SK-N-SH (cell line): ENCODE measurements around the gene ZBTB16. TPM values are rescaled to one million over a fixed set of nuclear protein-coding genes. Genes with fewer than 3 reads are reported as not detected.

Experiments used
- CTCF ChIA-PET: fragments of 300-600, 350-600 bp; formaldehyde crosslinking; extraction: SDS; loops from one replicate; lab custom pipeline; 2021; lab: Yijun Ruan, JAX
- POLR2A ChIA-PET: fragments of 350-600 bp; sonication (Branson Sonifier 250); formaldehyde crosslinking; extraction: SDS; loops from one replicate; lab custom pipeline; 2020; ENCODE audit warnings: antibody characterized with exemption, inconsistent platforms; lab: Yijun Ruan, JAX
- DNase-seq: peaks from one replicate; pipeline ENCODE4 v3.0.0; 2012
- H2AFZ ChIP-seq: fragments of 200-600 bp; sonication (generic); 2 replicates; pipeline ENCODE4 v1.8.1; 2016; ENCODE audit warnings: antibody characterized with exemption, mild to moderate bottlenecking, low read depth
- H3F3A ChIP-seq: fragments of 200-600 bp; sonication (generic); replicated peaks from 2 replicates; pipeline ENCODE3; 2016; ENCODE audit warnings: antibody characterized with exemption, mild to moderate bottlenecking; ENCODE audit not compliant: insufficient read depth
- H3K27ac ChIP-seq, 2 experiments: fragments of 200-500 bp in 1 of 2; fragments of 200-600 bp in 1 of 2; sonication (Bioruptor generic) in 1 of 2; sonication (generic), shearing (Covaris generic) in 1 of 2; 2 replicates each; pipeline versions ENCODE4 v1.5.1 to v1.6.1; 2014 to 2016; ENCODE audit warnings: low read depth in 2 of 2, inconsistent platforms in 1 of 2, low read length in 1 of 2, mild to moderate bottlenecking in 1 of 2, mixed read lengths in 1 of 2
- H3K27me3 ChIP-seq: fragments of 200-600 bp; sonication (generic), shearing (Covaris generic); 2 replicates; pipeline ENCODE4 v1.6.1; 2016; ENCODE audit warnings: mixed run types; ENCODE audit not compliant: insufficient read depth
- H3K36me3 ChIP-seq, 2 experiments: fragments of 200-500 bp in 1 of 2; fragments of 200-600 bp in 1 of 2; sonication (Bioruptor generic) in 1 of 2; sonication (generic) in 1 of 2; replicated peaks in 1 of 2; 2 replicates each; pipeline versions ENCODE3 to v1.5.1; 2014 to 2016; ENCODE audit warnings: low read length in 1 of 2, mild to moderate bottlenecking in 1 of 2; ENCODE audit not compliant: insufficient read depth in 2 of 2, control insufficient read depth in 1 of 2
- H3K4me1 ChIP-seq, 2 experiments: fragments of 200-500 bp in 1 of 2; fragments of 200-600 bp in 1 of 2; sonication (Bioruptor generic) in 1 of 2; sonication (generic), shearing (Covaris generic) in 1 of 2; 2 replicates each; pipeline versions ENCODE4 v1.5.1 to v1.6.1; 2014 to 2016; ENCODE audit warnings: low read depth in 1 of 2, low read length in 1 of 2, mixed run types in 1 of 2; ENCODE audit not compliant: insufficient read depth in 2 of 2, control insufficient read depth in 1 of 2
- H3K4me2 ChIP-seq: fragments of 200-600 bp; sonication (generic), shearing (Covaris generic); 2 replicates; pipeline ENCODE4 v1.6.1; 2017; ENCODE audit warnings: mixed run types
- H3K4me3 ChIP-seq, 2 experiments: fragments of 200-500 bp in 1 of 2; fragments of 200-600 bp in 1 of 2; sonication (Bioruptor generic) in 1 of 2; sonication (generic), shearing (Covaris generic) in 1 of 2; 2 replicates each; pipeline versions ENCODE4 v1.5.1 to v1.8.1; 2014 to 2016; ENCODE audit warnings: low read depth in 2 of 2, inconsistent platforms in 1 of 2, low read length in 1 of 2, mild to moderate bottlenecking in 1 of 2, mixed read lengths in 1 of 2, moderate library complexity in 1 of 2
- H3K79me2 ChIP-seq: fragments of 200-600 bp; sonication (generic); 2 replicates; pipeline ENCODE4 v1.8.1; 2017; ENCODE audit warnings: mild to moderate bottlenecking; ENCODE audit not compliant: insufficient read depth
- H3K9ac ChIP-seq: fragments of 200-600 bp; sonication (generic); 2 replicates; pipeline ENCODE4 v1.6.1; 2017; ENCODE audit warnings: mixed run types
- H3K9me2 ChIP-seq: fragments of 200-600 bp; sonication (generic); 2 replicates; pipeline ENCODE4 v1.6.1; 2017; ENCODE audit warnings: mixed run types
- H3K9me3 ChIP-seq: fragments of 200-600 bp; sonication (generic); 2 replicates; pipeline ENCODE4 v1.6.1; 2017; ENCODE audit warnings: mixed run types, mild to moderate bottlenecking, moderate library complexity
- H4K20me1 ChIP-seq: fragments of 200-600 bp; sonication (generic); 2 replicates; pipeline ENCODE4 v1.6.1; 2017; ENCODE audit warnings: mild to moderate bottlenecking, mixed run types; ENCODE audit not compliant: insufficient read depth
- EP300 ChIP-seq, 2 experiments: IDR thresholded peaks; 2 replicates each; pipeline versions ENCODE4 v1.4.0 to v1.6.1; 2012; ENCODE audit warnings: borderline replicate concordance in 1 of 2, low read depth in 1 of 2, low read length in 1 of 2
- FOSL2 ChIP-seq: IDR thresholded peaks from 2 replicates; pipeline ENCODE4 v1.4.0; 2012; ENCODE audit warnings: low read depth, mild to moderate bottlenecking, moderate library complexity, borderline replicate concordance
- FOXJ3 ChIP-seq: sonication (generic); formaldehyde crosslinking; IDR thresholded peaks from 2 replicates; pipeline ENCODE4 v1.5.1; 2020; ENCODE audit warnings: mild to moderate bottlenecking, missing genetic modification reagents
- GATA2 ChIP-seq: sonication (generic); formaldehyde crosslinking; IDR thresholded peaks from 2 replicates; pipeline ENCODE4 v1.5.0; 2020; ENCODE audit warnings: mild to moderate bottlenecking, missing genetic modification reagents
- JUND ChIP-seq: IDR thresholded peaks from 2 replicates; pipeline ENCODE4 v1.4.0; 2012
- NFIC ChIP-seq: IDR thresholded peaks from 2 replicates; pipeline ENCODE4 v1.4.0; 2012; ENCODE audit warnings: borderline replicate concordance
- POLR2AphosphoS5 ChIP-seq: IDR thresholded peaks from 2 replicates; pipeline ENCODE4 v1.6.1; 2012; ENCODE audit warnings: low read depth, low read length
- RAD21 ChIP-seq: IDR thresholded peaks from 2 replicates; pipeline ENCODE4 v1.6.1; 2012; ENCODE audit warnings: mild to moderate bottlenecking, low read length
- RCOR1 ChIP-seq: fragments of 150-350 bp; IDR thresholded peaks from 2 replicates; pipeline ENCODE4 v1.6.1; 2017; ENCODE audit warnings: antibody characterized with exemption, low read length
- TCF12 ChIP-seq: IDR thresholded peaks from 2 replicates; pipeline ENCODE4 v1.4.0; 2012
- TEAD4 ChIP-seq: IDR thresholded peaks from 2 replicates; pipeline ENCODE4 v1.4.0; 2012; ENCODE audit warnings: mild to moderate bottlenecking, borderline replicate concordance; ENCODE audit not compliant: insufficient read depth
- WGBS: methylation state at CpG from one replicate; pipeline ENCODE4 v1.1.6; 2017; ENCODE audit warnings: low lambda C conversion rate; 5-methylcytosine and 5-hydroxymethylcytosine counted together
- polyA plus RNA-seq, 3 experiments: library from polyadenylated mRNA; depleted of rRNA; stranded (reverse); fragments of >200 nt; gene quantifications; 2 replicates each; pipeline ENCODE4 v1.2.3, GENCODE V29; 2012
- TF ChIP-seq, protein P1 (sequence below): fragments of 200-600 bp; sonication (generic); IDR thresholded peaks from 2 replicates; pipeline ENCODE4 v1.6.1; 2017; ENCODE audit warnings: antibody characterized with exemption, mild to moderate bottlenecking, moderate library complexity
- TF ChIP-seq, protein P2 (sequence below): IDR thresholded peaks from 2 replicates; pipeline ENCODE4 v1.6.1; 2012; ENCODE audit warnings: mild to moderate bottlenecking, low read depth, low read length, moderate library complexity
- TF ChIP-seq, protein P3 (sequence below): fragments of 150-350 bp; IDR thresholded peaks from 2 replicates; pipeline ENCODE4 v1.6.1; 2016; ENCODE audit warnings: mild to moderate bottlenecking, low read depth, low read length

ZBTB16 gene
- polyA plus RNA-seq, 1 of the 3 experiments (the other 2 are of a cell fraction): not detected

DNA sequence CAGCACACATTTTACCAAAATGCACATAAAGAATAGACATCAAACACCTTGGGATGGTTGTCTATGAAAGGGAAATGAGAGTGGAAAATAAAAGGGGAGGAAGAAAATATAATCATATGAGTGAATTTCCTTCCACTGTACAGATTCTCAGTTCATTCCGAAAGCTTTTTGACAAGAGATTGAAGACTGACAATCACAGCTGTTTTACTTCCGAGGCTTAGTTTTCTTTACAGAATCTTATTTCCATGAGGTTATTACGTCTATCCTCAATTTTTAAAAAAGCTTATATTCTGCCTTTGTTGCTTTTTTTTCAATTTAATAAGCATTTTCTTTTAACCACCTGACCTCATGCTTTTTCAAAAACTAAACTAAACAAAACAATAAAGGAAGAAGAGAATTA lies 223.9 kb downstream of the ZBTB16 start:
- Histone ChIP-seq H3K36me3 (no peaks in the 10 kb centered on the region), H3K9me3 (no peaks in the 10 kb centered on the region), H3K4me3 (no peak overlapping the region), H3K27ac (peak overlapping the region in 1 of 2 experiments; percentile 39; a peak in 1 of 4 replicates), H3K9me2 (no peaks in the 10 kb centered on the region), H3F3A (no peaks in the 10 kb centered on the region), H3K9ac (no peak overlapping the region), H3K79me2 (no peaks in the 10 kb centered on the region), H2AFZ (no peak overlapping the region), H3K27me3 (no peaks in the 10 kb centered on the region), H3K4me2 (no peak overlapping the region), H3K4me1 (peaks cover 7% of the 10 kb centered on the region in 2 experiments; a peak in 3 of 4 replicates), H4K20me1 (no peaks in the 10 kb centered on the region)
- ChIA-PET POLR2A (no interaction called here), CTCF (interaction anchor here (15.2 kb wide), 1 partner anchor 23 kb away, joined by 143 read pairs; no protein-coding TSS in a partner anchor)
- DNase-seq: no peak
- TF ChIP-seq RCOR1 (no peak), POLR2AphosphoS5 (no peak), FOSL2 (no peak), EP300 (IDR thresholded peaks at IDR 0.05; ENCODE audit: borderline replicate concordance in 1 of 2, low read depth in 1 of 2, low read length in 1 of 2) (no peak), FOXJ3 (no peak), RAD21 (no peak)
- TF ChIP-seq, protein P1, sequence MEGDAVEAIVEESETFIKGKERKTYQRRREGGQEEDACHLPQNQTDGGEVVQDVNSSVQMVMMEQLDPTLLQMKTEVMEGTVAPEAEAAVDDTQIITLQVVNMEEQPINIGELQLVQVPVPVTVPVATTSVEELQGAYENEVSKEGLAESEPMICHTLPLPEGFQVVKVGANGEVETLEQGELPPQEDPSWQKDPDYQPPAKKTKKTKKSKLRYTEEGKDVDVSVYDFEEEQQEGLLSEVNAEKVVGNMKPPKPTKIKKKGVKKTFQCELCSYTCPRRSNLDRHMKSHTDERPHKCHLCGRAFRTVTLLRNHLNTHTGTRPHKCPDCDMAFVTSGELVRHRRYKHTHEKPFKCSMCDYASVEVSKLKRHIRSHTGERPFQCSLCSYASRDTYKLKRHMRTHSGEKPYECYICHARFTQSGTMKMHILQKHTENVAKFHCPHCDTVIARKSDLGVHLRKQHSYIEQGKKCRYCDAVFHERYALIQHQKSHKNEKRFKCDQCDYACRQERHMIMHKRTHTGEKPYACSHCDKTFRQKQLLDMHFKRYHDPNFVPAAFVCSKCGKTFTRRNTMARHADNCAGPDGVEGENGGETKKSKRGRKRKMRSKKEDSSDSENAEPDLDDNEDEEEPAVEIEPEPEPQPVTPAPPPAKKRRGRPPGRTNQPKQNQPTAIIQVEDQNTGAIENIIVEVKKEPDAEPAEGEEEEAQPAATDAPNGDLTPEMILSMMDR: no peak
- TF ChIP-seq, protein P2, sequence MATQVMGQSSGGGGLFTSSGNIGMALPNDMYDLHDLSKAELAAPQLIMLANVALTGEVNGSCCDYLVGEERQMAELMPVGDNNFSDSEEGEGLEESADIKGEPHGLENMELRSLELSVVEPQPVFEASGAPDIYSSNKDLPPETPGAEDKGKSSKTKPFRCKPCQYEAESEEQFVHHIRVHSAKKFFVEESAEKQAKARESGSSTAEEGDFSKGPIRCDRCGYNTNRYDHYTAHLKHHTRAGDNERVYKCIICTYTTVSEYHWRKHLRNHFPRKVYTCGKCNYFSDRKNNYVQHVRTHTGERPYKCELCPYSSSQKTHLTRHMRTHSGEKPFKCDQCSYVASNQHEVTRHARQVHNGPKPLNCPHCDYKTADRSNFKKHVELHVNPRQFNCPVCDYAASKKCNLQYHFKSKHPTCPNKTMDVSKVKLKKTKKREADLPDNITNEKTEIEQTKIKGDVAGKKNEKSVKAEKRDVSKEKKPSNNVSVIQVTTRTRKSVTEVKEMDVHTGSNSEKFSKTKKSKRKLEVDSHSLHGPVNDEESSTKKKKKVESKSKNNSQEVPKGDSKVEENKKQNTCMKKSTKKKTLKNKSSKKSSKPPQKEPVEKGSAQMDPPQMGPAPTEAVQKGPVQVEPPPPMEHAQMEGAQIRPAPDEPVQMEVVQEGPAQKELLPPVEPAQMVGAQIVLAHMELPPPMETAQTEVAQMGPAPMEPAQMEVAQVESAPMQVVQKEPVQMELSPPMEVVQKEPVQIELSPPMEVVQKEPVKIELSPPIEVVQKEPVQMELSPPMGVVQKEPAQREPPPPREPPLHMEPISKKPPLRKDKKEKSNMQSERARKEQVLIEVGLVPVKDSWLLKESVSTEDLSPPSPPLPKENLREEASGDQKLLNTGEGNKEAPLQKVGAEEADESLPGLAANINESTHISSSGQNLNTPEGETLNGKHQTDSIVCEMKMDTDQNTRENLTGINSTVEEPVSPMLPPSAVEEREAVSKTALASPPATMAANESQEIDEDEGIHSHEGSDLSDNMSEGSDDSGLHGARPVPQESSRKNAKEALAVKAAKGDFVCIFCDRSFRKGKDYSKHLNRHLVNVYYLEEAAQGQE: no peak
- WGBS: 95% methylated on average over 3 of the region's 3 CpGs

- Histone ChIP-seq H3K27me3 (no peaks in the 10 kb centered on the region), H2AFZ (no peak overlapping the region), H3K9me2 (no peaks in the 10 kb centered on the region), H3K4me2 (no peak overlapping the region), H3K9ac (no peak overlapping the region), H3K36me3 (no peaks in the 10 kb centered on the region), H3K27ac (peak overlapping the region in 1 of 2 experiments; percentile 39; a peak in 2 of 4 replicates), H3F3A (no peaks in the 10 kb centered on the region), H3K9me3 (no peaks in the 10 kb centered on the region), H4K20me1 (no peaks in the 10 kb centered on the region), H3K4me3 (no peak overlapping the region), H3K4me1 (peaks cover 7% of the 10 kb centered on the region in 2 experiments; a peak in 3 of 4 replicates), H3K79me2 (no peaks in the 10 kb centered on the region)
- DNase-seq: peak; percentile 48
- ChIA-PET CTCF (interaction anchor here (15.2 kb wide), 1 partner anchor 24 kb away, joined by 143 read pairs; no protein-coding TSS in a partner anchor), POLR2A (no interaction called here)
- 58% methylated on average over 2 of the region's 2 CpGs for WGBS
- peak; percentile 49 for TF ChIP-seq GATA2 (CRISPR knock-in tag)
- TF ChIP-seq JUND: no peak
- TF ChIP-seq RCOR1: no peak
- TF ChIP-seq TCF12: no peak
- no peak for TF ChIP-seq NFIC
- no peak for TF ChIP-seq TEAD4
- TF ChIP-seq, protein P3, sequence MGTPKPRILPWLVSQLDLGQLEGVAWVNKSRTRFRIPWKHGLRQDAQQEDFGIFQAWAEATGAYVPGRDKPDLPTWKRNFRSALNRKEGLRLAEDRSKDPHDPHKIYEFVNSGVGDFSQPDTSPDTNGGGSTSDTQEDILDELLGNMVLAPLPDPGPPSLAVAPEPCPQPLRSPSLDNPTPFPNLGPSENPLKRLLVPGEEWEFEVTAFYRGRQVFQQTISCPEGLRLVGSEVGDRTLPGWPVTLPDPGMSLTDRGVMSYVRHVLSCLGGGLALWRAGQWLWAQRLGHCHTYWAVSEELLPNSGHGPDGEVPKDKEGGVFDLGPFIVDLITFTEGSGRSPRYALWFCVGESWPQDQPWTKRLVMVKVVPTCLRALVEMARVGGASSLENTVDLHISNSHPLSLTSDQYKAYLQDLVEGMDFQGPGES: no peak
- no peak for TF ChIP-seq FOXJ3
Measured at GRCh38 chr11:114284021-114284420, 224.5 kb downstream of the ZBTB16 start.
